GM12892 (cell line): ENCODE data around the gene OVOL2.

Experiments used
- POLR2A ChIP-seq: IDR thresholded peaks from 2 replicates; pipeline ENCODE4 v1.6.1; 2011; ENCODE audit warnings: low read depth, low read length, control low read depth
- POLR2AphosphoS5 ChIP-seq: IDR thresholded peaks from 2 replicates; pipeline ENCODE4 v1.6.1; 2011; ENCODE audit warnings: low read depth, low read length, control low read depth
- TAF1 ChIP-seq: IDR thresholded peaks from 2 replicates; pipeline ENCODE4 v1.6.1; 2011; ENCODE audit warnings: low read depth, mild to moderate bottlenecking, control low read depth, low read length, borderline replicate concordance

DNA sequence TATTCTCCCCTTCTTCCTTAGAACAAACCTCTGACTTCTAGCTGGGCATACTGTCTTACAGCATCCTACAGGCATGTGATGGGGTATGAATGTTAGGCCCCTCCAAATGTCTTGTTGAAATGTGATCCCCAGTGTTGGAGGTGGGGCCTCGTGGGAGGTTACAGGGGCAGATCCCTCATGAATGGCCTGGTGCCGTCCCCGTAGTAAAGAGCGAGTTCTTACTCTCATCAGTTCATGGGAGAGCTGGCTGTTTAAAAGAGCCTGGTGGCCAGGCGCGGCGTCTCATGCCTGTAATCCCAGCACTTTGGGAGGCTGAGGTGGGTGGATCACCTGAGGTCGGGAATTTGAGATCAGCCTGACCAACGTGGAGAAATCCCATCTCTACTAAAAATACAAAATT is 15.5 kb downstream of the OVOL2 start:
- TF ChIP-seq POLR2A (no peak), POLR2AphosphoS5 (no peak), TAF1 (no peak)
